Gastrocnemius medialis (tissue), 4 donors: Measurements from ENCODE around the gene IQGAP2. TPM values are rescaled to one million over a fixed set of nuclear protein-coding genes. Genes with fewer than 3 reads are reported as not detected.

Experiments
- ATAC-seq, 2 donors: fragments of 150-250 bp; one replicate each; pipeline ENCODE4 v1.9.1; 2016
- DNase-seq, 2 donors: peaks; one replicate each; pipeline ENCODE4 v3.0.0-alpha.2; 2019
- H3K27ac ChIP-seq, 4 donors: fragments of 200-600 bp; sonication (generic); 1 replicate in 1 of 4; 2 replicates in 3 of 4; pipeline ENCODE4 v1.5.1; 2016 to 2018; ENCODE audit warnings: mild to moderate bottlenecking in 2 of 4, moderate library complexity in 1 of 4
- H3K27me3 ChIP-seq, 3 donors: fragments of 200-600 bp; sonication (generic) in 2 of 3; 1 replicate in 1 of 3; 2 replicates in 2 of 3; pipeline versions ENCODE4 v1.5.1 to v1.6.0; 2016 to 2019; ENCODE audit warnings: mild to moderate bottlenecking in 1 of 3, moderate library complexity in 1 of 3
- H3K36me3 ChIP-seq, 2 donors: fragments of 200-600 bp; sonication (generic) in 1 of 2; one replicate each; pipeline ENCODE4 v1.5.1; 2017 to 2018
- H3K4me1 ChIP-seq, 2 donors: fragments of 200-600 bp; sonication (generic) in 1 of 2; one replicate each; pipeline ENCODE4 v1.5.1; 2016 to 2017; ENCODE audit warnings: mild to moderate bottlenecking in 2 of 2
- H3K4me3 ChIP-seq, 4 donors: fragments of 200-600 bp; sonication (generic) in 3 of 4; 1 replicate in 1 of 4; 2 replicates in 3 of 4; pipeline ENCODE4 v1.5.1; 2016 to 2019; ENCODE audit warnings: mild to moderate bottlenecking in 2 of 4
- H3K9me3 ChIP-seq, 3 donors: fragments of 200-600 bp; sonication (generic) in 2 of 3; 1 replicate in 1 of 3; 2 replicates in 2 of 3; pipeline ENCODE4 v1.5.1; 2016 to 2019
- POLR2A ChIP-seq, 2 donors: fragments of 450-650 bp; IDR thresholded peaks; one replicate each; pipeline ENCODE4 v1.6.1; 2017; ENCODE audit warnings: antibody characterized with exemption in 2 of 2, mild to moderate bottlenecking in 2 of 2, moderate library complexity in 2 of 2
- in situ Hi-C, 4 donors: fragments of 200-750 bp; cut with MboI; loops; one replicate each; pipeline versions ENCODE4 v1.15.0 to v1.8.0; 2017; ENCODE audit warnings: low sequenced_read_pairs in 4 of 4
- intact Hi-C: fragments of 100-400 bp; cut with DNase I; formaldehyde crosslinking; loops from one replicate; pipeline ENCODE4 v1.15.1; 2023; ENCODE audit warnings: low total_unique reads
- total RNA-seq, 4 donors: library from RNA; depleted of rRNA; stranded (reverse); fragments of >200 nt; gene quantifications; one replicate each; pipeline versions ENCODE4 v1.1.0 to v1.2.3, GENCODE V29; 2016
- TF ChIP-seq, protein P1 (sequence below), 5 experiments: fragments of 450-650 bp in 3 of 5; fragments of 200-600 bp in 2 of 5; sonication (generic) in 2 of 5; IDR thresholded peaks in 4 of 5; conservative IDR thresholded peaks in 1 of 5; 1 replicate in 4 of 5; 2 replicates in 1 of 5; pipeline ENCODE4 v1.5.1; 2016 to 2019; ENCODE audit warnings: antibody characterized with exemption in 5 of 5, mild to moderate bottlenecking in 3 of 5, moderate library complexity in 3 of 5

IQGAP2 gene
- total RNA-seq, 4 donors from 2014 or later = 1.5 to 6.8 (median 2.5) TPM

GRCh38 chr5:76585783-76586217, 182.7 kb downstream of the IQGAP2 start:
- ATAC-seq (no peak), DNase-seq (no peak)
- in situ Hi-C loops (no loop called here), intact Hi-C loops (no loop called here)
- TF ChIP-seq, protein P1, sequence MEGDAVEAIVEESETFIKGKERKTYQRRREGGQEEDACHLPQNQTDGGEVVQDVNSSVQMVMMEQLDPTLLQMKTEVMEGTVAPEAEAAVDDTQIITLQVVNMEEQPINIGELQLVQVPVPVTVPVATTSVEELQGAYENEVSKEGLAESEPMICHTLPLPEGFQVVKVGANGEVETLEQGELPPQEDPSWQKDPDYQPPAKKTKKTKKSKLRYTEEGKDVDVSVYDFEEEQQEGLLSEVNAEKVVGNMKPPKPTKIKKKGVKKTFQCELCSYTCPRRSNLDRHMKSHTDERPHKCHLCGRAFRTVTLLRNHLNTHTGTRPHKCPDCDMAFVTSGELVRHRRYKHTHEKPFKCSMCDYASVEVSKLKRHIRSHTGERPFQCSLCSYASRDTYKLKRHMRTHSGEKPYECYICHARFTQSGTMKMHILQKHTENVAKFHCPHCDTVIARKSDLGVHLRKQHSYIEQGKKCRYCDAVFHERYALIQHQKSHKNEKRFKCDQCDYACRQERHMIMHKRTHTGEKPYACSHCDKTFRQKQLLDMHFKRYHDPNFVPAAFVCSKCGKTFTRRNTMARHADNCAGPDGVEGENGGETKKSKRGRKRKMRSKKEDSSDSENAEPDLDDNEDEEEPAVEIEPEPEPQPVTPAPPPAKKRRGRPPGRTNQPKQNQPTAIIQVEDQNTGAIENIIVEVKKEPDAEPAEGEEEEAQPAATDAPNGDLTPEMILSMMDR (IDR thresholded peaks at IDR 0.05 in 4 of 5, conservative IDR thresholded peaks at IDR 0.05 in 1 of 5) = no peak
- TF ChIP-seq POLR2A (IDR thresholded peaks at IDR 0.05) = no peak
- no peak overlapping the region for H3K4me3 ChIP-seq
- no peaks in the 10 kb centered on the region for H3K4me1 ChIP-seq
- H3K27ac ChIP-seq = no peak overlapping the region
- no peaks in the 10 kb centered on the region for H3K36me3 ChIP-seq
- no peaks in the 10 kb centered on the region for H3K9me3 ChIP-seq
- H3K27me3 ChIP-seq = no peaks in the 10 kb centered on the region

- no peak for TF ChIP-seq POLR2A (IDR thresholded peaks at IDR 0.05)
- TF ChIP-seq, protein P1 (IDR thresholded peaks at IDR 0.05 in 4 of 5, conservative IDR thresholded peaks at IDR 0.05 in 1 of 5) = no peak
- H3K4me1 ChIP-seq = no peaks in the 10 kb centered on the region
- H3K27ac ChIP-seq = no peak overlapping the region
- H3K9me3 ChIP-seq = no peaks in the 10 kb centered on the region
- intact Hi-C loops = no loop called here
- in situ Hi-C loops = no loop called here
- no peak for ATAC-seq
- no peaks in the 10 kb centered on the region for H3K27me3 ChIP-seq
- DNase-seq = no peak
- H3K4me3 ChIP-seq = no peak overlapping the region
- H3K36me3 ChIP-seq = no peaks in the 10 kb centered on the region
Measured at GRCh38 chr5:76586531-76586930, 183.4 kb downstream of the IQGAP2 start.

GRCh38 chr5:76590027-76590426, 186.9 kb downstream of the IQGAP2 start:
- no peak for DNase-seq
- Histone ChIP-seq H3K4me3 (no peak overlapping the region), H3K27ac (no peak overlapping the region), H3K4me1 (no peaks in the 10 kb centered on the region), H3K27me3 (no peaks in the 10 kb centered on the region), H3K36me3 (no peaks in the 10 kb centered on the region), H3K9me3 (no peaks in the 10 kb centered on the region)
- ATAC-seq = no peak
- intact Hi-C loops = no loop called here
- no peak for TF ChIP-seq POLR2A (IDR thresholded peaks at IDR 0.05)
- TF ChIP-seq, protein P1 (IDR thresholded peaks at IDR 0.05 in 4 of 5, conservative IDR thresholded peaks at IDR 0.05 in 1 of 5) = no peak
- in situ Hi-C loops = no loop called here

DNA sequence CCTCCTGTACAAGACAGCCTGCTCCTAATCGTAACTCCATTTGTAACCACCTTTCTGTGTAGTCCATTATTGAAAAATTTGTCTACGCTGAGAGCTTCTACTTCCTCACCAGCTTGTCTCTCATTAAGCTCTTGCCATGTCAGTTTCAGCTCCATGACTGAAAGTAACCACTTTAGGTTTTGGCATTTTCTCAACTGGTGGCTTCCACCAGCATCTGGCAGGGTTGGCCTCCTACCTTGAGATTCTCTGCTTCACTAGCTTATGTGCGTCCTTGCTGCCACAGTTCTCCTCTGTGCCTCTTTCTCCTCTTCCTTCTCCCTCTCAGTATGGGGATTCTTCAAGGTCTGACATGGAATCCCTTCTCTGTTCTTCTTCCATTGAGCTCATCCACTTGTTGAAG, 188.3 kb downstream of the IQGAP2 start:
- no peaks in the 10 kb centered on the region for H3K36me3 ChIP-seq
- H3K9me3 ChIP-seq = no peaks in the 10 kb centered on the region
- no peak for ATAC-seq
- no peak overlapping the region for H3K27ac ChIP-seq
- TF ChIP-seq, protein P1 (IDR thresholded peaks at IDR 0.05 in 4 of 5, conservative IDR thresholded peaks at IDR 0.05 in 1 of 5) = no peak
- TF ChIP-seq POLR2A (IDR thresholded peaks at IDR 0.05) = no peak
- no peak for DNase-seq
- H3K27me3 ChIP-seq = no peaks in the 10 kb centered on the region
- intact Hi-C loops = no loop called here
- in situ Hi-C loops = no loop called here
- no peaks in the 10 kb centered on the region for H3K4me1 ChIP-seq
- H3K4me3 ChIP-seq = no peak overlapping the region

DNA sequence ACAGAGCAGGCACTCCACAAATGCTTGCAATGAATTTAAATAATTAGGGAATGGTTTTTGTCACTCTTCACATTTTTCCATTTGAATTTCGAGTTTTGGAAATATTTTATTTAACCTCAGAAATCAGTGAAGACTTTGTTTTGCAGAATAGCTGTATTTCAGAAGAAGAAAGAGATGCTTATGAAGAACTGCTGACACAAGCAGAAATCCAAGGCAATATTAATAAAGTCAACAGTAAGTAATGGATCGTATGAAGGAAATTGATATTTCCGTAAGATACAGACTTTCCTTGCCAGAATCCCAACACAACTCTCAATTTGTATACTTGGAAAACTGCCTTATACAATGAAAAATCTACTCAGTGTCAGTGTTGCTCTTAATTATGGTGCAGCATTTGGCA, 189.6 kb downstream of the IQGAP2 start:
- Histone ChIP-seq H3K36me3 (no peaks in the 10 kb centered on the region), H3K4me1 (no peaks in the 10 kb centered on the region), H3K4me3 (no peak overlapping the region), H3K27ac (no peak overlapping the region), H3K27me3 (no peaks in the 10 kb centered on the region), H3K9me3 (no peaks in the 10 kb centered on the region)
- ATAC-seq (no peak), DNase-seq (no peak)
- intact Hi-C loops = no loop called here
- in situ Hi-C loops = no loop called here
- TF ChIP-seq POLR2A (IDR thresholded peaks at IDR 0.05) = no peak
- TF ChIP-seq, protein P1 (IDR thresholded peaks at IDR 0.05 in 4 of 5, conservative IDR thresholded peaks at IDR 0.05 in 1 of 5) = no peak
